H1 (cell line): ENCODE data around the gene ILK. TPM values are rescaled to one million over a fixed set of nuclear protein-coding genes. Genes with fewer than 3 reads are reported as not detected.

Experiments used
- CTCF ChIA-PET: fragments of 300-600 bp; sonication (Branson Sonifier 250); formaldehyde crosslinking; loops from one replicate; lab custom pipeline; 2021; ENCODE audit not compliant: partially characterized antibody; lab: Charles Lee
- POLR2A ChIA-PET: fragments of 300-600 bp; sonication (Branson Sonifier 250); formaldehyde crosslinking; loops from one replicate; lab custom pipeline; 2021; ENCODE audit warnings: inconsistent platforms; ENCODE audit not compliant: partially characterized antibody; lab: Charles Lee
- DNase-seq, 2 experiments: peaks; one replicate each; pipeline versions ENCODE4 v3.0.0 to v3.0.0-alpha.2; 2010 to 2022; ENCODE audit warnings: low spot score in 2 of 2, low read depth in 1 of 2, mixed read lengths in 1 of 2
- FAIRE-seq: peaks from 2 replicates; lab custom pipeline; 2011; peaks lifted over from hg19 to GRCh38; lab: Jason Lieb, UNC
- H2AFZ ChIP-seq: 2 replicates; pipeline ENCODE4 v1.8.1; 2012; ENCODE audit warnings: low read length, inconsistent platforms
- H2AK5ac ChIP-seq: 2 replicates; pipeline ENCODE4 v1.6.1; 2013; ENCODE audit warnings: low read depth, low read length
- H2BK120ac ChIP-seq: replicated peaks from 2 replicates; pipeline ENCODE3; 2013; ENCODE audit warnings: low read depth, low read length, inconsistent platforms
- H2BK12ac ChIP-seq: 2 replicates; pipeline ENCODE4 v1.6.1; 2013; ENCODE audit warnings: low read depth, low read length
- H2BK15ac ChIP-seq: 2 replicates; pipeline ENCODE4 v1.6.1; 2013; ENCODE audit warnings: low read length
- H2BK20ac ChIP-seq: 2 replicates; pipeline ENCODE4 v1.6.1; 2013; ENCODE audit warnings: low read length
- H2BK5ac ChIP-seq: 2 replicates; pipeline ENCODE4 v1.6.1; 2013; ENCODE audit warnings: low read depth, low read length
- H3K14ac ChIP-seq: 2 replicates; pipeline ENCODE4 v1.6.1; 2013; ENCODE audit warnings: inconsistent platforms; ENCODE audit not compliant: insufficient read length
- H3K18ac ChIP-seq: 2 replicates; pipeline ENCODE4 v1.6.1; 2013; ENCODE audit warnings: low read length; ENCODE audit errors: extremely low read depth
- H3K23ac ChIP-seq: 2 replicates; pipeline ENCODE4 v1.6.1; 2013; ENCODE audit warnings: inconsistent platforms; ENCODE audit not compliant: insufficient read length
- H3K23me2 ChIP-seq: 2 replicates; pipeline ENCODE4 v1.6.1; 2013; ENCODE audit warnings: low read depth, low read length
- H3K27ac ChIP-seq: 2 replicates; pipeline ENCODE4 v1.6.1; 2011; ENCODE audit warnings: low read depth, low read length, inconsistent platforms
- H3K27me3 ChIP-seq, 4 experiments: replicated peaks in 1 of 4; 1 replicate in 1 of 4; 2 replicates in 3 of 4; pipeline versions ENCODE4 v1.6.1 to v1.8.1; 2011 to 2013; ENCODE audit warnings: low read length in 3 of 4, mild to moderate bottlenecking in 3 of 4, inconsistent platforms in 2 of 4, mixed read lengths in 2 of 4, moderate library complexity in 1 of 4; ENCODE audit not compliant: control insufficient read depth in 3 of 4, insufficient read depth in 3 of 4; ENCODE audit errors: extremely low read depth in 1 of 4
- H3K36me3 ChIP-seq, 4 experiments: 2 replicates each; pipeline versions ENCODE4 v1.6.1 to v1.8.1; 2011 to 2013; ENCODE audit warnings: mild to moderate bottlenecking in 4 of 4, low read length in 3 of 4, moderate library complexity in 2 of 4, control low read depth in 1 of 4, inconsistent platforms in 1 of 4; ENCODE audit not compliant: insufficient read depth in 4 of 4, control insufficient read depth in 2 of 4
- H3K4ac ChIP-seq: replicated peaks from 2 replicates; pipeline ENCODE3; 2013; ENCODE audit warnings: low read length, low read depth, mixed read lengths, inconsistent platforms; ENCODE audit not compliant: insufficient read length
- H3K4me1 ChIP-seq, 4 experiments: replicated peaks in 1 of 4; 1 replicate in 1 of 4; 2 replicates in 3 of 4; pipeline versions ENCODE4 v1.6.1 to v1.8.1; 2011 to 2013; ENCODE audit warnings: low read length in 3 of 4, inconsistent platforms in 2 of 4, mixed read lengths in 1 of 4; ENCODE audit not compliant: insufficient read depth in 4 of 4, control insufficient read depth in 3 of 4
- H3K4me2 ChIP-seq, 2 experiments: 2 replicates each; pipeline versions ENCODE4 v1.6.1 to v1.8.1; 2011 to 2013; ENCODE audit warnings: low read depth in 2 of 2, low read length in 2 of 2, control low read depth in 1 of 2, inconsistent platforms in 1 of 2, mild to moderate bottlenecking in 1 of 2; ENCODE audit not compliant: insufficient read depth in 1 of 2
- H3K4me3 ChIP-seq, 4 experiments: fragments of 200-600, 300-600 bp in 1 of 4; sonication (generic), shearing (Covaris generic), sonication (Bioruptor Twin) in 1 of 4; 2 replicates each; pipeline versions ENCODE4 v1.5.1 to v1.8.1; 2011 to 2016; ENCODE audit warnings: low read length in 4 of 4, low read depth in 3 of 4, control low read depth in 2 of 4, inconsistent platforms in 2 of 4, mild to moderate bottlenecking in 2 of 4, mixed read lengths in 1 of 4, moderate library complexity in 1 of 4; ENCODE audit not compliant: insufficient read depth in 2 of 4; ENCODE audit errors: extremely low read depth in 1 of 4
- H3K56ac ChIP-seq: replicated peaks from 2 replicates; pipeline ENCODE3; 2013; ENCODE audit warnings: low read depth, mild to moderate bottlenecking, mixed read lengths, low read length, inconsistent platforms; ENCODE audit not compliant: insufficient read length
- H3K79me1 ChIP-seq: 2 replicates; pipeline ENCODE4 v1.6.1; 2013; ENCODE audit warnings: low read depth, low read length, control low read depth
- H3K79me2 ChIP-seq, 2 experiments: 2 replicates each; pipeline versions ENCODE4 v1.6.1 to v1.8.1; 2012 to 2013; ENCODE audit warnings: low read length in 2 of 2, mild to moderate bottlenecking in 2 of 2, inconsistent platforms in 1 of 2; ENCODE audit not compliant: insufficient read depth in 2 of 2, control insufficient read depth in 1 of 2
- H3K9ac ChIP-seq, 4 experiments: replicated peaks in 1 of 4; 1 replicate in 1 of 4; 2 replicates in 3 of 4; pipeline versions ENCODE4 v1.6.1 to v1.8.1; 2011 to 2013; ENCODE audit warnings: low read depth in 3 of 4, low read length in 3 of 4, control low read depth in 2 of 4, mild to moderate bottlenecking in 2 of 4, moderate library complexity in 2 of 4, inconsistent platforms in 1 of 4; ENCODE audit errors: extremely low read depth in 1 of 4
- H3K9me3 ChIP-seq, 2 experiments: 2 replicates each; pipeline versions ENCODE4 v1.6.1 to v1.8.1; 2012 to 2013; ENCODE audit warnings: mild to moderate bottlenecking in 2 of 2, moderate library complexity in 2 of 2, control low read depth in 1 of 2, inconsistent platforms in 1 of 2, low read depth in 1 of 2, low read length in 1 of 2, mixed read lengths in 1 of 2; ENCODE audit not compliant: insufficient read depth in 2 of 2
- H4K20me1 ChIP-seq, 2 experiments: replicated peaks in 1 of 2; 2 replicates each; pipeline versions ENCODE3 to v1.8.1; 2011 to 2013; ENCODE audit warnings: inconsistent platforms in 2 of 2, low read length in 2 of 2, mild to moderate bottlenecking in 1 of 2; ENCODE audit not compliant: insufficient read depth in 2 of 2, control insufficient read depth in 1 of 2
- H4K5ac ChIP-seq: 2 replicates; pipeline ENCODE4 v1.6.1; 2013; ENCODE audit warnings: low read length, low read depth, mixed read lengths, inconsistent platforms; ENCODE audit not compliant: insufficient read length
- H4K8ac ChIP-seq: 2 replicates; pipeline ENCODE4 v1.8.0; 2013; ENCODE audit warnings: mild to moderate bottlenecking, moderate library complexity, low read length, inconsistent platforms; ENCODE audit not compliant: insufficient read depth; ENCODE audit errors: extremely low read depth
- H4K91ac ChIP-seq: replicated peaks from 2 replicates; pipeline ENCODE3; 2013; ENCODE audit warnings: low read length, mixed read lengths, inconsistent platforms; ENCODE audit not compliant: insufficient read length
- JUN ChIP-seq: IDR thresholded peaks from 2 replicates; pipeline ENCODE4 v1.6.1; 2011; ENCODE audit warnings: low read depth, mild to moderate bottlenecking, improper control_type of control experiment, low read length
- NANOG ChIP-seq: IDR thresholded peaks from 2 replicates; pipeline ENCODE4 v1.6.1; 2011; ENCODE audit warnings: low read length, low read depth, mild to moderate bottlenecking, inconsistent platforms; ENCODE audit not compliant: insufficient read depth, poor library complexity, severe bottlenecking
- USF2 ChIP-seq: IDR thresholded peaks from 2 replicates; pipeline ENCODE4 v1.6.1; 2011; ENCODE audit warnings: low read length, improper control_type of control experiment
- ZNF274 ChIP-seq: IDR thresholded peaks from 2 replicates; pipeline ENCODE4 v1.7.0; 2012; ENCODE audit warnings: low read length, borderline replicate concordance; ENCODE audit errors: extremely low read depth
- WGBS, 2 experiments: shearing (Covaris generic) in 1 of 2; methylation state at CpG; one replicate each; pipeline versions ENCODE4 v1.1.6 to v1.1.7; 2013 to 2015; ENCODE audit warnings: low lambda C conversion rate in 2 of 2, mixed read lengths in 2 of 2, inconsistent platforms in 1 of 2, low coverage in 1 of 2, missing lambda C conversion rate in 1 of 2; ENCODE audit not compliant: insufficient replicate concordance in 2 of 2, insufficient coverage in 1 of 2, insufficient read length in 1 of 2; ENCODE audit errors: extremely low coverage in 1 of 2, missing lambda C conversion rate in 1 of 2; 5-methylcytosine and 5-hydroxymethylcytosine counted together
- polyA plus RNA-seq, 7 experiments: library from polyadenylated mRNA; depleted of rRNA in 3 of 7; stranded (reverse) in 5 of 7; unstranded in 2 of 7; fragments of >200 nt in 5 of 7; fragments of 200-250 nt in 2 of 7; gene quantifications; 1 replicate in 5 of 7; 2 replicates in 1 of 7; 4 replicates in 1 of 7; pipeline versions ENCODE4 v1.2.1 to v1.2.3, GENCODE V29; 2011 to 2013; ENCODE audit warnings: missing spikeins in 2 of 7, mixed read lengths in 2 of 7
- total RNA-seq: library from RNA; stranded (reverse); fragmentation: NEBNext Ultra II Directional; extraction: Animal tissue kit (Norgen Biotek cat#: 25700); gene quantifications from 2 replicates; pipeline ENCODE4 v1.2.1, GENCODE V29; 2021

The ILK gene
- total and polyA plus RNA-seq, 2 of the 8 experiments (the other 6 are each of a cell fraction or from before 2014, with no cell fraction given) = 91.4 to 132 TPM

DNA sequence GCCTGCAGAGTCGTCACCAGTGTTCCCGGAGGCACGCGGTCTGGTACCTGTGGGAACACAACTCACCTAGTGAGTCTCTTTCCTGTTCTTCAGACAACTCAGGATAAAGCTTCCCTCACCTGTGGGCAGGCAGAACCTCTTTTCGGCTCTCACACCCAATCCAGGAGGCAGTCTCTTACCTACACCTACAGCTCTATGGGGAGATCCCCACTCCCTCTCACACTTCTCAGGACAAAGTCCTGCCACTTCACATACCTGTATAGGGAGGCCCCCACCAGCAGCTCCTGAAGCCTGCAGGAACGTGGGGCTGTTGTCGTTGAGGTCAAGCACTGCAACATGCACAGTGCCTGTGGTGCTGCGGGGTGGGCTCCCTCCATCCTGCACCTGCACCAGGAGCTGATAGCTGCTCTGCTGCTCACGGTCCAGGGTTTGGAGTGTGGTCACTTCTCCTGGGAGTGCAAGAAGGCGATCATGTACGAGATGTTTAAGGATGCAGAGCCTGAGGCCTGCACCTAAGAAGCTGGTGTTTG is 27.9 kb downstream of the ILK start:
- POLR2A ChIA-PET = interaction anchor here (0.7 to 2.3 kb wide), 13 partner anchors 8 to 158 kb away, joined by 3 to 17 read pairs (median 3); partner anchors contain the start of genes TAF10, TPP1 and TRIM3
- no peak overlapping the region for H3K4me3 ChIP-seq
- no peak for FAIRE-seq
- H3K23me2 ChIP-seq = peaks cover 12% of the 10 kb centered on the region
- peaks cover 5 to 10% of the 10 kb centered on the region in 2 experiments for H4K20me1 ChIP-seq
- no peak overlapping the region for H3K18ac ChIP-seq
- H3K36me3 ChIP-seq = peaks cover 0 to 3% (median 0%) of the 10 kb centered on the region in 4 experiments; a peak in 2 of 8 replicates
- DNase-seq = no peak
- 86% methylated on average over 11 of the region's 11 CpGs; no CpG with 5 or more reads in 1 of the 2 experiments for WGBS, 2 experiments
- no peak overlapping the region for H2BK20ac ChIP-seq
- no peak overlapping the region for H3K27ac ChIP-seq
- no peak overlapping the region for H2AK5ac ChIP-seq
- no peak overlapping the region for H4K8ac ChIP-seq
- no peak overlapping the region for H4K91ac ChIP-seq
- no peak overlapping the region for H3K9ac ChIP-seq
- H3K79me1 ChIP-seq = no peaks in the 10 kb centered on the region; the same call in 1 of the 2 replicates
- H3K79me2 ChIP-seq = no peaks in the 10 kb centered on the region
- no peak overlapping the region for H2BK120ac ChIP-seq
- H3K9me3 ChIP-seq = no peaks in the 10 kb centered on the region
- no peak overlapping the region for H2BK5ac ChIP-seq
- H3K27me3 ChIP-seq = peaks cover 13 to 43% (median 34%) of the 10 kb centered on the region in 4 experiments
- no peak overlapping the region for H3K56ac ChIP-seq
- TF ChIP-seq NANOG (no peak), ZNF274 (no peak), USF2 (no peak), JUN (no peak)
- TF ChIP-seq, all 59 proteins: peak for 0
- no peak overlapping the region for H3K23ac ChIP-seq
- CTCF ChIA-PET = interaction anchor here (0.6 to 4.6 kb wide), 10 partner anchors 10 to 1738 kb away, joined by 3 to 23 read pairs (median 4); partner anchors contain the start of gene TAF10
- H2AFZ ChIP-seq = no peak overlapping the region
- no peak overlapping the region for H3K14ac ChIP-seq
- no peak overlapping the region for H3K4ac ChIP-seq
- no peak overlapping the region for H2BK15ac ChIP-seq
- no peak overlapping the region for H2BK12ac ChIP-seq
- H3K4me1 ChIP-seq = peaks cover 0 to 6% (median 2%) of the 10 kb centered on the region in 4 experiments; a peak in 3 of 7 replicates
- H3K4me2 ChIP-seq = peak overlapping the region in 1 of 2 experiments; percentile 57; a peak in 1 of 4 replicates
- no peak overlapping the region for H4K5ac ChIP-seq
